ENCODE results near the gene APOM.

The APOM gene

DNA sequence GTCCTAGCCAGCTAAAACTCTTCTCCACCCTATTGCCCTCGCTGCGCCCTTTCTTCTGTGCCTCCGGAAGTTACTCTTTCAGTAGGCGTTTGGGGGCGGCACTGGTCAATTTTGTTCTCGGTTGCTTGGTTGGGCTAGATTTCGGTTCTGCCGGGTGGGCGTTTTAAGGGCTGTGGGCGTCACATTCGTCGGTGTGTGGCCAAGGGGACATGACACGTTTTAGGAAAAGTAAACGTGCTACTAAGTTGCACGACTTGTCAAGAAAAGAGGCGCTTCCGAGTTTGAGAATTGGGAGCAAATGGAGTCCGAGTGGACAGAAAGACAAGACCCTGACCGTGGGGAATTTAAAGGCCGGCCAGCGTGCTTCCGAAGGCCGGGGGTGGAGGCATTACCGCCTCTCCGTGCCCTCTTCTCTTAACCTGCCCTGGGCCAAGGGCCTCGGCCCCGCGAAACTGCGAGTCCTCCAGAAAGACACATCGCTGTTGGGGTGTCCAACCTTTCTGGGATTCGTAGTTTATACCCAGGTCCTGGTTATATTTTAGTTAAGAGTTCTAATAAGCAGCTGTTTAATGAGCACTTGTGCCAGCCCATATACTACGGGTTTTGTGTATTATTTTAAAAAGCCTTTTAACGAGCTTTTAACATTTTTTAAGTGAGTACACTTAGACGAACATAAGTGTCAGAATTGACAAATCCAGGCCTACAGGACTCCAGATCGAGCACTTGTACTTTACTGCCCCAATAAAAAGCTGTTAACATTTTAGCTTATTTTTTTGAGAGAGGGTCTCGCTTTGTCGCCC, 2.6 kb upstream of the APOM start:
- no peaks in the 10 kb centered on the region for H3F3A ChIP-seq (ENCODE audit: insufficient read depth, low read length)
- H3K9me2 ChIP-seq (ENCODE audit: low read depth, low read length) = no peaks in the 10 kb centered on the region
- H4K20me1 ChIP-seq (ENCODE audit: insufficient read depth, low read length) = no peaks in the 10 kb centered on the region
- peak overlapping the region; percentile 87 for H3K9ac ChIP-seq (ENCODE audit: low read length)
- no peaks in the 10 kb centered on the region for H3K27me3 ChIP-seq (ENCODE audit: insufficient read depth, low read length)
- H3K27ac ChIP-seq (ENCODE audit: low read depth, low read length, poor library complexity, severe bottlenecking) = peak overlapping the region; percentile 84
- peak overlapping the region; percentile 91 for H3K4me2 ChIP-seq (ENCODE audit: low read length)
- H2AFZ ChIP-seq (ENCODE audit: low read length) = no peak overlapping the region
- peaks cover 25% of the 10 kb centered on the region for H3K4me1 ChIP-seq (ENCODE audit: insufficient read depth, low read length, severe bottlenecking)
- TF ChIP-seq CTCF (IDR thresholded peaks at IDR 0.05; ENCODE audit: low read length) (peak; percentile 33; the same call in 1 of the 2 replicates), EZH2 (IDR thresholded peaks at IDR 0.05; ENCODE audit: borderline replicate concordance, low read length) (no peak)
- peaks cover 9% of the 10 kb centered on the region; the same call in 1 of the 2 replicates for H3K79me2 ChIP-seq (ENCODE audit: insufficient read depth, low read length)
- peak overlapping the region; percentile 85 for H3K4me3 ChIP-seq (ENCODE audit: low read depth, low read length, poor library complexity, severe bottlenecking)
- H3K9me3 ChIP-seq (ENCODE audit: low read length) = no peaks in the 10 kb centered on the region
- peaks cover 18% of the 10 kb centered on the region for H3K36me3 ChIP-seq (ENCODE audit: insufficient read depth, low read length)

GRCh38 chr6:31654574-31655348, 933 bp upstream of the APOM start:
- no peak for TF ChIP-seq EZH2 (IDR thresholded peaks at IDR 0.05; ENCODE audit: borderline replicate concordance, low read length)
- no peak for TF ChIP-seq CTCF (IDR thresholded peaks at IDR 0.05; ENCODE audit: low read length)
- no peak overlapping the region for H3K27ac ChIP-seq (ENCODE audit: low read depth, low read length, poor library complexity, severe bottlenecking)
- no peak overlapping the region for H3K4me2 ChIP-seq (ENCODE audit: low read length)
- H3K27me3 ChIP-seq (ENCODE audit: insufficient read depth, low read length) = no peaks in the 10 kb centered on the region
- no peaks in the 10 kb centered on the region for H3F3A ChIP-seq (ENCODE audit: insufficient read depth, low read length)
- peaks cover 41% of the 10 kb centered on the region for H3K4me1 ChIP-seq (ENCODE audit: insufficient read depth, low read length, severe bottlenecking)
- H3K36me3 ChIP-seq (ENCODE audit: insufficient read depth, low read length) = 0 out of 2 replicates have a peak, but pooled peaks cover 4% of the 10 kb centered on the region
- H4K20me1 ChIP-seq (ENCODE audit: insufficient read depth, low read length) = no peaks in the 10 kb centered on the region
- H3K4me3 ChIP-seq (ENCODE audit: low read depth, low read length, poor library complexity, severe bottlenecking) = no peak overlapping the region
- no peaks in the 10 kb centered on the region for H3K9me2 ChIP-seq (ENCODE audit: low read depth, low read length)
- peaks cover 9% of the 10 kb centered on the region; the same call in 1 of the 2 replicates for H3K79me2 ChIP-seq (ENCODE audit: insufficient read depth, low read length)
- H3K9ac ChIP-seq (ENCODE audit: low read length) = no peak overlapping the region
- H2AFZ ChIP-seq (ENCODE audit: low read length) = no peak overlapping the region
- H3K9me3 ChIP-seq (ENCODE audit: low read length) = no peaks in the 10 kb centered on the region

- Histone ChIP-seq H3K9me2 (ENCODE audit: low read depth, low read length) (no peaks in the 10 kb centered on the region), H3K27me3 (ENCODE audit: insufficient read depth, low read length) (no peaks in the 10 kb centered on the region), H4K20me1 (ENCODE audit: insufficient read depth, low read length) (no peaks in the 10 kb centered on the region), H3F3A (ENCODE audit: insufficient read depth, low read length) (no peaks in the 10 kb centered on the region), H3K4me3 (ENCODE audit: low read depth, low read length, poor library complexity, severe bottlenecking) (no peak overlapping the region), H3K9me3 (ENCODE audit: low read length) (no peaks in the 10 kb centered on the region), H2AFZ (ENCODE audit: low read length) (no peak overlapping the region), H3K36me3 (ENCODE audit: insufficient read depth, low read length) (peaks cover 10% of the 10 kb centered on the region; the same call in 1 of the 2 replicates), H3K4me2 (ENCODE audit: low read length) (0 out of 2 replicates have a peak overlapping the region, but pooled peaks have one; percentile 0), H3K79me2 (ENCODE audit: insufficient read depth, low read length) (peaks cover 6% of the 10 kb centered on the region; the same call in 1 of the 2 replicates), H3K4me1 (ENCODE audit: insufficient read depth, low read length, severe bottlenecking) (peaks cover 48% of the 10 kb centered on the region), H3K27ac (ENCODE audit: low read depth, low read length, poor library complexity, severe bottlenecking) (no peak overlapping the region), H3K9ac (ENCODE audit: low read length) (no peak overlapping the region)
- TF ChIP-seq EZH2 (IDR thresholded peaks at IDR 0.05; ENCODE audit: borderline replicate concordance, low read length) = no peak
- no peak for TF ChIP-seq CTCF (IDR thresholded peaks at IDR 0.05; ENCODE audit: low read length)
Observed at GRCh38 chr6:31657406-31658157, 1.9 kb downstream of the APOM start.
